GM21381 (cell line): ENCODE data around the gene UCN.
"Not testable (repeated sequence)": the region's sequence is repeated elsewhere in the genome, so short reads cannot be mapped to it uniquely, and the experiment has no call there.

Experiments used
- ATAC-seq: cut with Tn5 transposase; IDR thresholded peaks from one replicate; pipeline ENCODE4 v1.9.1; 2021; ENCODE audit warnings: mild to moderate bottlenecking, moderate library complexity; ENCODE audit not compliant: unreplicated experiment

Gene UCN, protein sequence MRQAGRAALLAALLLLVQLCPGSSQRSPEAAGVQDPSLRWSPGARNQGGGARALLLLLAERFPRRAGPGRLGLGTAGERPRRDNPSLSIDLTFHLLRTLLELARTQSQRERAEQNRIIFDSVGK

DNA sequence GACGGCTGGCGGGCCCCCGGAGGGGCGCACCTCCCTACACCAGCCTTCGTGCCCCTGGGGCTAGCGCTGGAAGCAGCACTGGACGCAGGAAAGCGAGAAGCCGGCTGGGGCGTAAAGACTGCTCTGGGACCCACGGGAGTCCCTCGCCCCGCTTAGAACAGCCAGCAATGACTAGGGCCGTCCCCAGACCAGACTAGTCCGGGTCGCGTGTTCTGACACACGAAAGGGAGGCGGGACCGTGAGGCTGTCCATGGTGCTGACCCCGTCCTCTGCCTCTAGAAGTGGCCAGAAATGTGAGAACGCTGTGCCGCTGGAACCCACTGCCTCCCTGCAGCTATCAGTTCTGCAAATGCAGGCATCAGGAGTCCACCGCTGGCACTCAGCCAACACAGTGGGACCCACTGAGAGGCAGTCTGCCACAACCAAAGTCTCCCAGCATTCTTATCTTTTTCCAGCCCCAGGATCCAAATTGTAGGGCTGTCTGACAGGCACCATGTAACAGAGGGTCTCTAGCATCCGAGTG, at the start of gene UCN:
Gene UCN, minus strand, starts transcription at position 87 of the 523 bp plus-strand sequence. CDS start 550 bp downstream, outside the sequence.
- ATAC-seq, result no peak

DNA sequence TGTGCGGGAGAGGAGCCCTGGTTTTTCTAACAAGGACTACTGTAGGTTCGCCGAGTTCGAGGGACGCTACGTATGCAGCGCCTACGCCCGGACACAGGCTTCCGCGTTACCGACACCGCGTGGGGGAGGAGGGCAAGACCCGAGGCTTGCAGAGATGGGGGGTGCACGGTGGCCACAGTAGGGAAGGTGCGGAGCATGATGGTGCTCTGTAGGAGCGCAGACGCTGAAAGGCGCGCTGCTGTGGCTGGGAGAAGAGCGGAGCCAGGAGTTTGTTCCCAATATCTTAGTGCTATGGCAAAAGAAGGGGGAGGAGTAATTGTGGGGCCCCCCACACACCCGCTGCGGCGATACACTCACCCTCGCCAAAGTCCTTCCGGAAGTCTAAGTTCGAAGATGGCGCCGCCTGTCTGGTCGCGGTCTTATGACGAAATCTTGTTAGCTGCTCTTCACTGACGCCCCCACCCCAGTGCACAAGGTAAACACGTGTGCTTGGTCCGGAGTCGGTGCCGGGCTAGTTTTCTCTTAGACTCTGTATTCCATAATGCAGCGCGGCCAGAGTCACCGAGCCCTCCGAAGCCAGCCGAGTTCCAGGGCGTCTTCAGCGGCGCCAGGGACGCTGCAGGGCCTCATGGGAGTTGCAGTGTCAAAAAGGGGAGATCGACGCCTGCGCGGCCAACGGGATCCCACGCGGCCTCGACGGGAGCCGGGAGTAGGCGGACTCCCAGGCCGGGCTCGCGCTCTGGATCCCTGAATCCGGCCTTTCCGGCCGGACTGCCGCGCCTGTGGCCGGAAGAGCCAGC, 48.3 kb upstream of the UCN start, which contains the start of gene GTF3C2:
Gene GTF3C2, minus strand, starts transcription at position 383 of the 800 bp plus-strand sequence. CDS start 13,210 bp downstream, outside the sequence.
- peak; percentile 74 for ATAC-seq

DNA sequence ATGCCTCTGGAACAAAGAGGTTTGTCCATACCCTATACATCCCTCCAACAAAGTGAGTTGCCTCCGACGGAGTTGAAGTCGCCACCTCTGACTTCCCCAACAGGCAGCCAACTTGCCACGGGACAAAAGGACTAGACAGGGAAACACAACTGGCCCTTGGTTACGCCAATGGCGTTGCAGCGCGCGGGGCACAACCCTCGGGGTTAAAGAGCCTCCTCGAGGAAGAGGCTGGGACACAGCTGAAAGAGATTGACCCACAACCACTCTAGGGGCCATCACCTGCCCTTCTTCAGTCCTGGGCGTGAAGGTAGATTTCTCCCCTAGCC, 47.8 kb upstream of the UCN start:
- peak; percentile 40 for ATAC-seq

DNA sequence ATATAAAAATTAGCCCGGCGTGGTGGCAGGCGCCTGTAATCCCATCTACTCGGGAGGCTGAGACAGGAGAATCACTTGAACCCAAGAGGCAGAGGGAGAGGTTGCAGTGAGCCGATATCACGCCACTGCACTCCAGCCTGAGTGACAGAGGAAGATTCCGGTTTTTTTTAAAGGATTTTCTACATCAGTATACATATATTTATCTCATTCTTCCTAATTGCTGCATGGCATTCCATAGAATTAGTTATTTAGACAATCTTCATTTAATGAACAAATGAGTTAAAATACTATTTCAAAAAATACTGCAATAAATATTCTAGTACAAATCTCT, 46.3 kb upstream of the UCN start:
- ATAC-seq, result no peak

DNA sequence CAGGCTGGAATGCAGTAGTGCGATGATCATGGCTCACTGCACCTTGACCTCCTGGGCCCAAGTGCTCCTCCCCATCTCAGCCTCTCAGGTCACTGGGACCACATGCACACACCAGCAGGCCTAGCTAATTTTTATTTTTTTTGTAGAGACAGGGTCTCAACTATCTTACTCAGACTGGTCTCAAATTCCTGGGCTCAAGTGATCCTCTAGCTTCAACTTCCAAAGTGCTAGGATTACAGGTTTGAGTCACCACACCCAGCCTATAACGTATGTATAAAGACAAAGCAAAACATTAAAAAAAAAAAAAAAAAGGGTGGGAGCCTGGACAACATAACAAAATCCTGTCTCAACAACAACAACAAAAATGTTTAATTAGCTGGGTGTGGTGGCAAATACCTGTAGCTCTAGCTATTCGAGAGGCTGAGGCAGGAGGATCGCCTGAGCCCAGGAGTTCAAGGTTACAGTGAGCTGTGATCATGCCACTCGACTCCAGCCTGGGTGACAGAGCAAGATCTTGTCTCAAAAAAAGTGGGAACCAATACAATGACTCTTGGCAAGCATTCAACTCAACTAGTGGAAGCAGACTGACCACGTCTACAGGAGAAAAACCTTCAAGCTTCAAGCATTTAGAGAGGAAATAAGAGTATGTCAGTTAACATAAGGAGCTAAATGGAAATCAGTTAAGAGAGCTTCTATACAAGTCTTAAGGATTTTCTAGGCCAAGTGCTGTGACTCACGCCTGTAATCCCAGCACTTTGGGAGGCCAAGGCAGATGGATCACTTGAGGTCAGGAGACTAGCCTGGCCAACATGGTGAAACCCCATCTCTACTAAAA, 45.7 kb upstream of the UCN start:
- ATAC-seq, result no peak

DNA sequence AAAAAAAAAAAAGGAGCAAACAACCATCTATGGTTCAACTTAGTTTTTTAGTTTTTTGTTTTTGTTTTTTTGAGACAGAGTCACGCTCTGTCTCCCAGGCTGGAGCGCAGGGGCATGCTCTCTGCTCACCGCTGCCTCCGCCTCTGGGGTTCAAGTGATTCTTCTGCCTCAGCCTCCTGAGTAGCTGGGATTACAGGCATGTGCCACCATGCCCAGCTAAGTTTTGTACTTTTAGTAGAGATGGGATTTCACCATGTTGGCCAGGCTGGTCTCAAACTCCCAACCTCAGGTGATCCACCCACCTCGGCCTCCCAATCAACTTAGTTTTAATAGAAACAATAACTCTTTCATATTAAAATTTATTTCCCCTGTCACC, 45.1 kb upstream of the UCN start:
- ATAC-seq, result not testable (repeated sequence)

DNA sequence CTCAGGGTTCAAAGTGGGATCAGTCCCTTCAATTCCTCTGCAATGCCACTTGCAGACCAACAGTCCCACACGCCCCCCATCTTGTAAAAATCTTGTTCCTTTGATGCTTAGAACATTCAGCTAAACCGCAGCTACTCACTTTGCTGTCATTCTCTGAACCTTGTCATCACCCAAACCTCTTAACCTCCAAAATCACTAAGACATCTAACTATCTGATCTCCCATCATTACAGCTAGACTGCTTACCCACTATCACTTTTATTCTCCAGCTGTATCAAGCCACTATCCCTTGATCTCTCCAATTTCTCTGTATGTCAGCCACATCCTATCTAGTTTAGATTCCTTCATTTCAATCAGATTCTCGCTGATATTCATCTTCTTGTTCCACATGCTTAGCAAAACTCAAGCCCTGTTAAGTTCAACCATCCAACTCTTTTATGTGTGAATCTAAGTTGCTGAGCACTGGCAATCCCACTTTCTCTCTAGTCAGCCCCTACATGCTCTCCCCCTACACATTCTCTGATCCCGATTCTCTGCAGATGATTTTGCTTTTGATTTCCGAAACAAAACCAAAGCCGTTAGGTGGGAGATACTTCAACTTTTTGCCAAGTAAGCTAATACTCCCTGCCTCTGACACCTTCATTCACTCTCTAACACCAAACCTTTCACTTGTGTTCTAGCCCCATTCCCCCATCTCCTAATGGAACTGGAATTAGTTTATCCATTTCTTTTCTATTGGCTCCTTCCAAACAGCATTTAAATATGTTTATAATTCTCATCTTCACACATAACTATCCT, 43.8 kb upstream of the UCN start:
- no peak for ATAC-seq

DNA sequence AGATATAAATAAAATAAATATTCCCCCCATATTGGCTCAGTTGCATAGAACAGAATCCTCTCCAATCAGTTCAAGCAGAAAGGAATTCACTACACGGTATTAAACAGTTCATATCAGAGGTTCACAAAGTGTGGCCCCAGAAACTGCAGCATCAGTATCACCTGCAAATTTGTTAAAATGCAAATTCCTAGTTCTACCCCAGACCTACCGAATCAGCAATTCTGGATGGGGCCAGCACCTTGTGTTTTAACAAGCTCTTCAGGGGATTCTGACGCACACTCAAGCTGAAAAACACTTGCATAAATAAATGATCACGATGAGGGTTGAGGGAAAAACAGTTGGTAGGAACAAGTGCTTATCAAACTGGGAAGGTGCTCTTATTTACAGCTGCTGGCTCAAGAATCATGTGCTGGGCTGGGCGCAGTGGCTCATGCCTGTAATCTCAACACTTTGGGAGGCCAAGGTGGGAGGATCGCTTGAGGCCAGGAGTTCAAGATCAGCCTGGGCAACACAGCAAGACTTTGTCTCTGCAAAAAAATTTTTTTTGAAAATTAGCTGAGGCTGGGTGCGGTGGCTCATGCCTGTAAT, 42.0 kb upstream of the UCN start:
- no peak for ATAC-seq

DNA sequence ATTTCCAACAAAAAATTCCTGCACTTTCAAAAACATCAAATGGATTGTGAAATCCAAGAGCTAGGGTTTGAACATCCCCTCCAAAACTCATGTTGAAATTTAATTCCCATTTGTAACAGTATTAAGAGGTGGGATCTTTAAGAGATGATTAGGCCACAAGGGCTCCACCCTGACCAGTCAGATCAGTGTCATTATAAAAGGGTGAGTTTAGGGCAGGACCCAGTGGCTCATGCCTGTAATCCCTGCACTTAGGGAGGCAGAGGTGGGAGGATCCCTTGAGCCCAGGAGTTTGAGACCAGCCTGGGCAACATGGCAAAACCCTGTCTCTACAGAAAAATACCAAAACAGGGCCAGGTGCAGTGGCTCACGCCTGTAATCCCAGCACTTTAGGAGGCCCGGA, 39.4 kb upstream of the UCN start:
- no peak for ATAC-seq

DNA sequence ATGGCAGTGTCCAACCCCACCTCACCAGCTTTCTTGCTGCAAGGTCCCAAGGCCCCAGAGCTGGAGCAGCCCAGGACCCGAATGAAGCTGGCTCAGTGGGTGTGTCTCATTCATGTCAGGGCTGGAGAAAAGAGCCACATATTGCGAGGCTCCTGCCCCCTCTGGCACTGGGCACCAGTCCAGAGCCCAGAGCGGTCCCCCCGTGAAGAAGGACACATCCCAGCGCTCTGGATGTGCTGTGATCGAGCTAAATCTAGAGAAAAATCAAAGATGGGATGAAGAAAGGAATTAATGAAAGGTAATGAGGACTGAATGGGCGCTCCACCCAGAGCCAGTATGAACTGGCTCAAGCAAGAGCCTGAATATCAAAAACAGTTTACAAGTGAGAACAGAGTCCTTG, 27.9 kb upstream of the UCN start:
- ATAC-seq, result no peak

DNA sequence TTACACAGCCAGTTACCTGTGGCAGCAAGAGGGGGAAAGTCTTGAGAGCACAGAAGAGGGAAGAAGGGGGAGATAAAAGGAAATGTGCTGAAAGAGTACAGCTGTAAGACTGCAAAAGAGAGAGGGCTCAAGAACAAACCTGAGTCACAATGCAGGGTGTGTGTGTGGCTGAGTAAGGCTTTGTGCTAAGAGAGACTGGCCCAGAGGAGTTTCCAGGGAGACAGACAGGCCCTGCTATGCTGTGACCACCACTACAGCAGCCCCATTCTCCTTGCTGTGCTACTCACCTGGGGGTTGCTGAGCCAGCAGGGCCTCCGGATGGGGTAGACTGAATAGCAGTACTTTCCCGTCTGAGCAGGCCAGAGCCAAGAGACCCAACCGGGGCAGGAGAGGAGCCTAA, 27.1 kb upstream of the UCN start:
- ATAC-seq, result no peak

DNA sequence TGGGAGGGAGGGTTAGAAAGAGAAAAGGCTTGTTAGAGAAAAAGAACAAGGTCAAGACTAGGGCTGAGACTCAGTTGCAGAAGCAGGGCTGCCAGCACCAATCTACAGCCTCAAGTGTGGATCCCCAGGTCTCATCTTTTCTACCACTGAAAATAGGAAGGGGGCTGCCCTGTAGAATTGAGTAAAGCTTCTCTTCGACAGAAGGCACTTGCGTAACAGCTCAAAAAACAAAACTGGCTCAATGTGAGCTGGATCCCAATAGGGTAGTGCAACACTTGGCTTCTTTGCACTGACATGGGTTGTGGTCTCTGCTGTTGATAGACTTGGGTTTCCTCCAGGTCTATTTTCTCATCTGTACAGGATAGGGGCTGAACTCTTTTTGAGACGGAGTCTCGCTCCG, 16.5 kb upstream of the UCN start:
- no peak for ATAC-seq

DNA sequence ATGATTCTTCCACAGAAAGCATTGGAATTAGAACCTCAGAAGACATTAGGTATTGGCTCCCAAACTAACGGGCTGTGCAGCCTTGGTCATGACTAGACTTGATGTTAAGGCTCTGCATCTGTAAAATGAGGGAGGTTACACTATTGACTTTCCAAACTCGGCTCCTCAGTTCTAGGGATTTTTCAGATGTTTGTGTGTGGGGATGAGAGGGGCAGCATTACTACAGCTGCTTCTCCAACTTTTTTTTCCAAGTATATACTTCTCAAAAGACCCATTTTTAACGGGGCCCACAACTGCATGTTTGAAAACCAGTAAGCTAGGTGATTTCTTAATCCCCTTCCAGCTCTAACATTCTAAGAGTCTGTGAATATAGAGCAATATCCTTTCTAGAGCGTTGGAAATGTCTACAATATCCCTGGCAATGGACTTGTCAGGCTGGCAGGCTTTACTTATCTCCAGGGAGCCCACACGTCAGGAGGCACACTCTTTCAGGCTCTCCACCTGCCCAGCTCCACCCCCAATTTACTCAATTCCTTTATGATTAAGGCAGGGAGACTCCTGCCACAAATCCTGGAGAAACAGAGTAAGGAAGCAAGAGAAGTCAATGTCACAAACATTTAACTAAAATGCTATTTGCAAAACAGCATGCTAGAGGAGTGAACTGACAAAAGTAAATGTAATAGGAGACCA, 15.5 kb upstream of the UCN start:
- no peak for ATAC-seq

DNA sequence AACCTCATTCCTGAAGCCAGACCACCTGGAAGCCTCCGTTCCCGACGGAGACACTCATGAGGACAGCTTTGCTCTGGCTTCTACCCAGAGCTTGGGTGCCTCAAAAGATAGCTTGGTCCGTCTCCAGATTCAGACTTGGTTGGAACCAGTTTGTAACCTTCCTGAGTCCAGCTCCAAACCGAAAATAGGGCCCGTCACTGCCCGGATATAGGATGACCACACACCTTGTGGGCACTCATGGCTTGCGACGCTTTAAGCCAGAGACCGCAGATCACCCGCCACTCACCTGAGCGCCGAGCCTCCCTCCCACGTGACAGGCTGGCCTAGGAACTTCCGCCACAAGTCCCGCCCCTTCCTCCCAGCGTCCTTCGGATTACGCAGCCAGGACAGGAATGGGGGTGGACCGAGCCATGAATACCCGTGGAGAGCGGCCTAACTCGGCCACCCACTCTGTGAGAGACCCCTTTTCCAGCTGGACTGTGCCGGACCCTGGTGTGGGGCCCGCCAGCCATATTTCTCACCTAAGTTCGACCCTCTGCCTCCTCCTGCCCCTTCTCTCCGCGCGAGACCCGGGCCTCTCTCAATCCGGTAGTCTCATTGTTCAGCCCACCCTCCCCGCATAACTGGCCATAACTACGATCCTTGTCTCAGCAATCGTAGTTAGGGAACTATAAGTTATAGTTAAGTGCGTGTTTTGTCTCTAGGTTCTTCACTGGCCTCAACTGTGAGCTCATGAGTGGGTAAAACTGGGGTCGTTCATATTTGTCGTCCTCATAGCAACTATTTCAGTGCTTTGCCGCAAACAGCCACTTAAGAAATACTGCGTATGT, 14.7 kb upstream of the UCN start, which contains the start of gene MPV17:
Gene MPV17, minus strand, starts transcription at position 332 of the 830 bp plus-strand sequence. CDS start 580 bp downstream, outside the sequence.
- ATAC-seq, result peak; percentile 96

DNA sequence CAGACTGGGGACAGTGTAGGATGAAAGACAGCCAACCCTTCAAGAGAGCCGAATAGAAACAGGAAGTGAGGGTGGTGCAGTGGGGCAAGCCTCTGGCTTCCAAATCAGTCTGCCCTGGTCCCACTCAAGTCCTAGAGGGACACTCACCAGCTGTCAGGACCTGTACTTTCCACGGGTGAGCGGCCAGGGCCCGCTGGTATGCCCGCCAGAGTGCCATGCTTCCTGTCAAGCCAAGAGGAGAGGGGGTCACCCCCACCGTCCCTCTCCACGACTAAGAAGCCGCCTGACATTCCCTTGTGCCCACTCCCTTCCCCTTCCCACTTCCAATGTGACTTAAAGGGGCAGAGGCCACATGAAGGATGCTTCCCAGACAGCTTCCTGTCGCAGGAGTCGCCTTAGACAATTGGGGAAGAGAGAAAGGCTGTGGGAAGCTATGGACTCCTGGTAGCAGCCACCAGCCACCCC, 14.1 kb upstream of the UCN start:
- no peak for ATAC-seq

DNA sequence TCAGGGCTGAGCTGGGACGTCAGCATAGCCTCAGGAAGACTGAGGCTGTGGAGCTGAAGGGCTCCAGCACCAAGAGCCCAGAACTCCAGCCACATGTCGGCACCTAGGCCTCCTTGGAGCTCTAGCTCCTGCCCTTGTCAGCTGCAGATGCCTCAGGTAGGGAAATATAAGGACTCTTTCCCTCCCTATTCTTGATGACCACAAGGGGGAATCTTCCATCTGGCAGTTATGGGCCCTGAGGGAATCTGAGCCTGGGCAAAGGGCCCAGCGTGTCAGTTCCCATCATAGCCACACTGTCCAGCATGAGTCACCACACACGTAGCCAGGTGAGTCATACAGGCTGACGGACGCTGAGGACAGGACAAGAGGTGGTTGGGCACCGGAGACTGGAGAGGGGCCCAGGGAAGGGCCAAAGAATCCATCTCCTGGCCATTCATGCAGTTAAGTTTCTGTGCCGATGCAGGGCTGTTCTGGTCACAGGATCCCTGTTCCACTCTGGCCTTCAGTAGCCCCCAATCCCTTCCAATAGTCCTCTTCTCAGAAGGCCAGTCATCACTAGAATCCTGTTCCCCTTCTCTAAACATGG, 12.8 kb upstream of the UCN start:
- ATAC-seq, result no peak

DNA sequence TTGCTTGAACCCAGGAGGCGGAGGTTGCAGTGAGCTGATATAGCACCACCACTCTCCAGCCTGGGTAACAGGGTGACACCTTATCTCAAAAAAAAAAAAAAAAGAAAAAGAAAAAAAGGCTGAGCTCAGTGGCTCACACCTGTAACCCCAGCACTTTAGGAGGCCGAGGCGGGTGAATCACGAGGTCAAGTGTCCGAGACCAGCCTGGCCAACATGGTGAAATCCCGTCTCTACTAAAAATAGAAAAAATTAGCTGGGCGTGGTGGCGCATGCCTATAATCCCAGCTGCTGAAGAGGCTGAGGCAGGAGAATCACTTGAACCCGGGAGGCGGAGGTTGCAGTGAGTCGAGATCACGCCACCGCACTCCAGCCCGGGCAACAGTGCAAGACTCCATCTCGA, 11.6 kb upstream of the UCN start:
- ATAC-seq, result not testable (repeated sequence)

DNA sequence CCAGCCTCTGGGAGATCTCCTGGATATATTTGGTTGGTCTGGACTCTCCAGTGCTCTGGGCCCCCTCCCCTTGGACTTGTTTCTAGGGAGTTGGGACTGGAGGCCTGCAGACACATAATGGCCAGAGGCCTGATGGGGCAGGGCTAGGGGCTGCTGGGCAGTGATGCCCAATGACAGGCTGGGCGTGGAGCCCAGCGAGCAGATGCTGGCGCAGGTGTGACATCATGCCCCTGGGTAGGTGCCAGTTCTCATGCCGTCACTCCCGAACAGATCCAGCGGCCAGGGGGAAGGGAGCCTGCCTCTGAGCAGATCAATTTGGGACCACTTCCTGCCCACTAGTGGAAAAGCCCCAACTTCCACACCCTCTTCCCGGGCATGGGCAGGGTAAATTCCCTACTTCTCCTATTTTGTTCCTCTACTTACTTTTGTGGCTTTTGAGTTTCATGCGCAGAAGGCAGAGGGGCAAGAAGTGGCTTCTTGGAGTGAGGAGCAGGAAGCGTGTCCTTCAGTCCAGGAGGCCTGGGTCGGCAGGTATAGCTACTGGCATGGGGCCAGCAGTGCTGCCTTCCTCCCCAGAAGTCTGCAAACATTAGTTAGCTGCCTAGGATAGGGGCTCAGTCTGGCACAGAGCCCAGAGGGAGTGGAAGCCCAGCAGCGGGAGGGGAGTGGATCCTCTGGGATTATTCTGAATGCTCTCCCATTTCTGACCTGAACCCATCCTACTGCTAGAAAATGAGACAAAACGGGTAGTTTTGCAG, 8.6 kb upstream of the UCN start:
- ATAC-seq, result no peak
